Measurements from ENCODE around the gene COLEC11.
"Not testable (repeated sequence)": the region's sequence is repeated elsewhere in the genome, so short reads cannot be mapped to it uniquely, and the experiment has no call there.

COLEC11 gene

GRCh38 chr2:3618367-3618766, 23.5 kb downstream of the COLEC11 start:
- TF ChIP-seq CTCF (IDR thresholded peaks at IDR 0.05; ENCODE audit: unreplicated experiment in 3 of 3) = no peak
- Mint-ChIP-seq H3K27me3 (ENCODE audit: low read depth) (peaks cover 3% of the 10 kb centered on the region), H3K36me3 (ENCODE audit: low read depth) (peaks cover 10% of the 10 kb centered on the region), H3K4me1 (no peaks in the 10 kb centered on the region), H3K4me3 (no peak overlapping the region), H3K9me3 (peaks cover 32% of the 10 kb centered on the region), H3K27ac (no peak overlapping the region)

GRCh38 chr2:3619033-3619432, 24.1 kb downstream of the COLEC11 start:
- TF ChIP-seq CTCF (IDR thresholded peaks at IDR 0.05; ENCODE audit: unreplicated experiment in 3 of 3) = no peak
- Mint-ChIP-seq H3K27me3 (ENCODE audit: low read depth) (no peaks in the 10 kb centered on the region), H3K4me3 (no peak overlapping the region), H3K36me3 (ENCODE audit: low read depth) (peaks cover 10% of the 10 kb centered on the region), H3K27ac (no peak overlapping the region), H3K4me1 (no peaks in the 10 kb centered on the region), H3K9me3 (peaks cover 32% of the 10 kb centered on the region)

GRCh38 chr2:3619661-3620060, 24.7 kb downstream of the COLEC11 start:
- H3K27me3 Mint-ChIP-seq (ENCODE audit: low read depth); H3K36me3 Mint-ChIP-seq (ENCODE audit: low read depth); H3K4me3 Mint-ChIP-seq; H3K4me1 Mint-ChIP-seq; H3K27ac Mint-ChIP-seq: not testable (repeated sequence)
- peaks cover 32% of the 10 kb centered on the region for H3K9me3 Mint-ChIP-seq

- Mint-ChIP-seq H3K36me3 (ENCODE audit: low read depth) (peaks cover 7% of the 10 kb centered on the region), H3K9me3 (peaks cover 27% of the 10 kb centered on the region), H3K27ac (no peak overlapping the region), H3K27me3 (ENCODE audit: low read depth) (no peaks in the 10 kb centered on the region), H3K4me3 (no peak overlapping the region), H3K4me1 (no peaks in the 10 kb centered on the region)
- no peak for TF ChIP-seq CTCF (IDR thresholded peaks at IDR 0.05; ENCODE audit: unreplicated experiment in 3 of 3)
Observed at GRCh38 chr2:3620834-3621233, 25.9 kb downstream of the COLEC11 start.

- no peak for TF ChIP-seq CTCF (IDR thresholded peaks at IDR 0.05; ENCODE audit: unreplicated experiment in 3 of 3)
- H3K4me1 Mint-ChIP-seq = no peaks in the 10 kb centered on the region
- H3K4me3 Mint-ChIP-seq = no peak overlapping the region
- H3K36me3 Mint-ChIP-seq (ENCODE audit: low read depth) = peaks cover under 1% of the 10 kb centered on the region
- H3K27ac Mint-ChIP-seq = no peak overlapping the region
- peaks cover 4% of the 10 kb centered on the region for H3K27me3 Mint-ChIP-seq (ENCODE audit: low read depth)
- H3K9me3 Mint-ChIP-seq = peaks cover 19% of the 10 kb centered on the region
Observed at GRCh38 chr2:3622967-3623366, 28.1 kb downstream of the COLEC11 start.

- no peaks in the 10 kb centered on the region for H3K4me1 Mint-ChIP-seq
Observed at GRCh38 chr2:3624059-3624794, 29.3 kb downstream of the COLEC11 start.

More at GRCh38 chr2:3624059-3624794, 29.3 kb downstream of the COLEC11 start:
- peaks cover 4% of the 10 kb centered on the region for H3K27me3 Mint-ChIP-seq (ENCODE audit: low read depth)
- no peaks in the 10 kb centered on the region for H3K36me3 Mint-ChIP-seq (ENCODE audit: low read depth)
- H3K9me3 Mint-ChIP-seq = peaks cover 12% of the 10 kb centered on the region
- no peak overlapping the region for H3K27ac Mint-ChIP-seq
- no peak for TF ChIP-seq CTCF (IDR thresholded peaks at IDR 0.05; ENCODE audit: unreplicated experiment in 3 of 3)
- no peak overlapping the region for H3K4me3 Mint-ChIP-seq
